HG02642 (cell line): ENCODE results near the gene PRAMEF10.
"Not testable (repeated sequence)": the region's sequence is repeated elsewhere in the genome, so short reads cannot be mapped to it uniquely, and the experiment has no call there.

Source experiments
- ATAC-seq: cut with Tn5 transposase; IDR thresholded peaks from one replicate; pipeline ENCODE4 v1.9.1; 2021; ENCODE audit warnings: mild to moderate bottlenecking; ENCODE audit not compliant: unreplicated experiment, poor library complexity

PRAMEF10 gene, protein sequence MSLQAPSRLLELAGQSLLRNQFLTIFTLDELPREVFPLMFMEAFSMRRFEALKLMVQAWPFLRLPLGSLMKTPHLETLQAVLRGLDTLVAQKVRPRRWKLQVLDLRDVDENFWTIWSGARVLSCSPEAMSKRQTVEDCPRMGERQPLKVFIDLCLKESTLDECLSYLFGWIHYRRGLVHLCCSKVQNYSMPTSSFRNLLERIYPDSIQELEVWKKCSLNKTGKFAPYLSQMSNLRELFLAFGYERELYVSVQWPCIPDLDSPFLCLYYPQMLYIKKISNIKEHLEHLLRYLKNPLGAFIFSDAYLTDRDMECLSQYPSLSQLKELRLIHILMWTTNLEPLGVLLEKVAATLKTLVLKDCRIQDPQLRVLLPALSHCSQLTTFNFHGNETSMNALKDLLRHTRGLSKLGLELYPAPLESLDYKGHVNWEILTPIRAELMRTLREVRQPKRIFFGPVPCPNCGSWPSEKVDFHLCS

GRCh38 chr1:12898170-12898569 lies at the start of gene PRAMEF10:
PRAMEF10 (minus strand) TSS chr1:12898270; CDS start chr1:12895847, 2,423 bp downstream.
- ATAC-seq, result not testable (repeated sequence)

DNA sequence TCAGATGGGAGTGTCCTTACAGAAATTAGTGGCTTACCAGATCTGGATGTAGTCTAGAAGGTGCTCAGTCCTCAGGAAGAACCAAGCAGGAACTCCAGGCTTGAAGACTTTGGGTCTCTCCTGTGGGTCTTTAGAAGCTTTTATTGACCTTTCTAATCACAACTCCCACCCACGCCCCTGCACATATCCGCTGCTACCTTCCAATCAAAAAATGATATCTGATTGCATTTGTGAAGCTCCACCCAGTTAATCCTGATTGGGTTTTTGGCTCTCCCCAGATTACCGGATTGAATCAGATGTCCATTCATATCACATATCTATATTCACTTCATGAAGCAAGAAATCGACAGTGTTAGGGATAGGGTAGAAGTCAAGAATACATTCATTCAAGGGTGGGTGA lies 49.4 kb upstream of the PRAMEF10 start, which contains the start of gene PRAMEF6:
TSS of gene PRAMEF6 (minus strand) at position 101 of the 400 bp plus-strand sequence. CDS start 5,062 bp downstream, outside the sequence.
- ATAC-seq, result not testable (repeated sequence)

DNA sequence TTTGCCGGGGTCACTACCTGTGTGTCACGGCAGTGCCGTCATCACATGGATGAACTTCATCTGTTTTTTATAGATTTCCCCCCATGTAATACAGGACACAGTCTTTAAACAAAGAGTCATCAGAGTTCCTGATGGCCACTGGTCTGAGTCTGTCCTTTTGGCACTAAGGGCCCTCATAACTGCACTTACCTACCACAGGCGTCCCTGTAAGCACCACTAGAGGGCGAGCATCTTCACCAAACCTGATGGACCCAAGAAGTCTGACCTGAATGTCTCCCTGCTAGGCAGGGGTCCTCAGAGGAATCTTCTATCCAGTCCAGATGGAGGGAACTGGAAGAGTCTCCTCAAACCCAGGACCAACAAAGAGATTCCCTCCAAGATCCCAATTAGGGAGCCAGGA lies 26.3 kb upstream of the PRAMEF10 start:
- ATAC-seq, result not testable (repeated sequence)

- ATAC-seq, result not testable (repeated sequence)
These were observed 23.7 kb upstream of the PRAMEF10 start for GRCh38 chr1:12921749-12922148.

DNA sequence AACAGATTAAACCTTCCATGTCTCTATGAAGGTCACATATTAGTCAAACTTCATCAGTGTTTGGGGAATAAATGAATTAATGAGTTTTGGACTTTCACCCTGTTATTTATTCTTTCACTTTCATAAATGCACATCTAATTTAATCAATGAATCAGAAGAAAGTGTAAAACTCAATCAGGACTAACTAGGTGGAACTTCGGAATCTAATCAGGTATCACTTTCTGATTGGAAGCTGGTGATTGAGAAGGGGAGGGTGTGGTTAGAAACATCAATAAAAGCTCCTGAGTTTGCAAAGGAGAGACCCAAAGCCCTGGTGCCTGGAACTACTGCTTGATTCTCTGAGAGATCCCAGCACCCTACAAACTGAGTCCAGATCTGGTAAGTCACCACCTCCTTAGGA lies 18.2 kb upstream of the PRAMEF10 start, which contains the start of gene PRAMEF7:
TSS of gene PRAMEF7 (plus strand) at position 301 of the 400 bp plus-strand sequence. CDS start 1,083 bp downstream, outside the sequence.
- ATAC-seq, result not testable (repeated sequence)

- ATAC-seq, result not testable (repeated sequence)
These were observed 5.9 kb upstream of the PRAMEF10 start for GRCh38 chr1:12903793-12904572.

GRCh38 chr1:12899186-12899585 lies 1.1 kb upstream of the PRAMEF10 start:
- not testable (repeated sequence) for ATAC-seq

GRCh38 chr1:12886101-12886500 lies 12.0 kb downstream of the PRAMEF10 start, which contains the start of gene PRAMEF4:
PRAMEF4 (minus strand) TSS chr1:12886201; CDS start chr1:12883394, 2,807 bp downstream.
- ATAC-seq, result not testable (repeated sequence)

DNA sequence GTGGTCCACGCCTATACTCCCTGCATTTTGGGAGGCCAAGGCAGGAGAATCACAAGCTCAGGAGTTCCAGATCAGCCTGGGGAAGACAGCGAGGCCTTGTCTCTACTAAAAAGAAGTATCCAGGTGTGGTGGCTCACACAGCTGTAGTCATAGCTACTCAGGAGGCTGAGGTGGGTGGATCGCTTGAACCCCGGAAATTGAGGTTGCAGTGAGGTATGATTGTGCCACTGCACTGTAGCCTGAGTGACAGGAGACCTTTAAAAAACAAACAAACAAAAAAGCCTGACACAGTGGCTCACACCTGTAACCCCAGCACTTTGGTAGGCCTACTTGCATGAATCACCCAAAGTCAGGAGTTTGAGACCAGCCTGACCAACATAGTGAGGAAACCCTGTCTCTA lies 19.6 kb downstream of the PRAMEF10 start:
- not testable (repeated sequence) for ATAC-seq

DNA sequence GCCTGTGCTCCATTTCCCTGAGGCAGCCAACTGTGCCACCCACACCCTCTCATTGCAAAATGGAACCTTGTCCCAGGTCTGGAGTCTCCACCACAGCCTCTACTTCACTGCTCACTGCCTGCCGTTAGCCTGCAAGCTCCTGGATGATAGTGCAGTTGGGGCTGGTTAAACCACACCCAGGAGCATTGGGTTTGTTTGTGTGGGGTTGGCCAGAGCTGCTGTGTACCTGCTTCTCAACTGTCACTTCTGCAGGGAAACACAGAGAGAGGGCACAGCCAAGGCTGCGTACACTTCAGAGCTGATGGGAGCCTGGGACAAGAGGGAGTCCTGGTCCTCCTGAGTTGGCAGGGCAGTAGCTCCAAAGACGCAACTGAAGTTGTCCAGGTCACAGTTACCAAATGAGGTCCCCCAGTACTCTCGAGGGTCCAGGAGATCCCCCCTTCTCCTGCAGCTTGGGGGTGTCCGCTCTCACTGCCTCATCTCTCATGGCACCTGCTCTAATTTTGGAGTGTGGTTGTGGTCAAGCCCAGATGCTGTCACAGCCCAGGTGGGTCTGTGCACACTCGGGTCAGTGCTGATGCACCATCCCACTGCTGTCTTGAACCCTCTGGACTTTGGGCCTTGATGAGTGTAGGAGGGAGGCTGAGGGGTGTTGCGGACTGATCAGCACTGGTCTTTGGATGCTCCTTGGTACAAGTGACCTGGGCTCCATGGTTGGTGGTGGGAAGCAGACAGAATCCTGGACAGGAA lies 34.8 kb downstream of the PRAMEF10 start:
- ATAC-seq, result not testable (repeated sequence)

DNA sequence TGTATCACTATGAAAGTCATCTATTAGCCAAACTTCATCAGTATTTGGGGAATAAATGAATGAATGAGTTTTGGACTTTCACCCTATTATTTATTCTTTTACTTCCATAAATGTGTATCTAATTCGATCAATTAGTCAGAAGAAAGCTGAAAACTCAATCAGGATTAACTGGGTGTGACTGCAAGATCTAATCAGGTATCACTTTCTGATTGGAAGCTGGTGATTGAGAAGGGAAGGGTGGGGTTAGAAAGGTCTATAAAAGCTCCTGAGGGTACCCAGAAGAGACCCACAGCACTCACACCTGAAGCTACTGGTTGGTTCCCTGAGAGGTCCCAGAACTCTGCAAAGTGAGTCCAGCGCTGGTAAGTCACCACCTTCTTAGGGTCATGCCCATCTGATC lies 41.3 kb downstream of the PRAMEF10 start, which contains the start of gene PRAMEF2:
TSS of gene PRAMEF2 (plus strand) at position 301 of the 400 bp plus-strand sequence. CDS start 1,924 bp downstream, outside the sequence.
- ATAC-seq, result not testable (repeated sequence)

DNA sequence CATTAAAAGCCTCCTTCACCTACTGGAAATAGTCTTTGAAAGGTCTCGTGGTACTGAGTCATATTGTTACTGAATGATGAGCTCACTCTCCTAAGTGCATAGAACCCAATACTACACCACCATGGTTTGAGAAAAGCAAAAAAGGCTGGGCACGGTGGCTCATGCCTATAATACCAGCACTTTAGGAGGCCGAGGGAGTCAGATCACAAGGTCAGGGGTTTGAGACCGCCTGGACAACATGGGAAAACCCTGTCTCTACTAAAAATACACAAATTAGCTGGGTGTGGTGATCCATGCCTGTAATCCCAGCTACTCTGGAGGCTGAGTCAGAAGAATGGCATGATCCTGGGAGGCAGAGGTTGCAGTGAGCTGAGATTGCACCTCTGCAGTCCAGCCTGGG lies 46.3 kb downstream of the PRAMEF10 start:
- ATAC-seq, result no peak

DNA sequence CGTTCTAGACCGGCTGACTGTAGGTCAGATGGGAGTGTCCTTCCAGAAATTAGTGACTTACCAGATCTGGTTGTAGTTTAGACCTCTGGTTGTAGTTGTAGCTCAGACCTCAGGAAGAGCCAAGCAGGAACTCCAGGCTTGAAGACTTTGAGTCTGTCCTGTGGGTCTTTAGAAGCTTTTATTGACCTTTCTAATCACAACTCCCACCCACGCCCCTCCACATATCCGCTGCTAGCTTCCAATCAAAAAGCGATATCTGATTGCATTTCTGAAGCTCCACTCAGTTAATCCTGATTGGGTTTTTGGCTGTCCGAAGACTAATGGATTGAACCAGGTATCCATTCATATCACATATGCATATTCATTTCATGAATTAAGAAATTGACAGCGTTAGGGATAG lies 49.5 kb downstream of the PRAMEF10 start, which contains the start of gene HNRNPCL1:
TSS of gene HNRNPCL1 (minus strand) at position 101 of the 400 bp plus-strand sequence. CDS start 431 bp downstream, outside the sequence.
- ATAC-seq, result not testable (repeated sequence)
